ENCODE data around the gene UBASH3A.

The UBASH3A gene

GRCh38 chr21:42419845-42420244 lies 16.1 kb downstream of the UBASH3A start:
- no peak for TF ChIP-seq CTCF (conservative IDR thresholded peaks at IDR 0.05)

GRCh38 chr21:42421018-42421793 lies 17.5 kb downstream of the UBASH3A start:
- TF ChIP-seq CTCF (conservative IDR thresholded peaks at IDR 0.05) = no peak
- H3K27ac ChIP-seq = no peak overlapping the region

More at GRCh38 chr21:42419845-42420244, 16.1 kb downstream of the UBASH3A start:
- no peak overlapping the region for H3K27ac ChIP-seq

- H3K27ac ChIP-seq = no peak overlapping the region
- no peak for TF ChIP-seq CTCF (conservative IDR thresholded peaks at IDR 0.05)
Measured at GRCh38 chr21:42423197-42423675, 19.5 kb downstream of the UBASH3A start.

DNA sequence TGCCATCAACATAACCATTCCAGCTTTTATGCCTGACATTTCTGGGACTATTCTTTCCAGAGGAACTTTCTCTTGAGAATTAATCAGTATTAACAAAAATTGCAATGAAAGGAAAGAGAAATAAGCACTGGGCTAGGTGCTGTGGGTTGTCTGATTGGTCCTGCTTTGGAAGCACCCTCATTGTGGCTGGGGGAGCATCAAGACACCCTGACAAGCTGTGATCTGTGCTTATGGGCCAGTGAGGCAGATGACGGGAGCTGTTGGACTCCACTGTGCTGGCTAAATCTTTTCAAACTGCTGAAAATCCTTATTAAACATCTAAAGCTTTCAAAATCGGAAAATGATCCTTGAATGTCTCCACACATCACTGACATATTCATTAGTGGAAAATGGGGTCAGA lies 20.0 kb downstream of the UBASH3A start:
- TF ChIP-seq CTCF (conservative IDR thresholded peaks at IDR 0.05) = no peak
- H3K27ac ChIP-seq = no peak overlapping the region

- H3K27ac ChIP-seq = no peak overlapping the region
- no peak for TF ChIP-seq CTCF (conservative IDR thresholded peaks at IDR 0.05)
Measured at GRCh38 chr21:42424914-42425541, 21.3 kb downstream of the UBASH3A start.

- H3K27ac ChIP-seq = no peak overlapping the region
Measured at GRCh38 chr21:42425591-42425990, 21.9 kb downstream of the UBASH3A start.

More at GRCh38 chr21:42425591-42425990, 21.9 kb downstream of the UBASH3A start:
- TF ChIP-seq CTCF (conservative IDR thresholded peaks at IDR 0.05) = no peak

All from VCaP (cell line).